ENCODE results near the gene ELK3.

ELK3 gene

GRCh38 chr12:96244826-96245225 is 50.7 kb downstream of the ELK3 start:
- no peaks in the 10 kb centered on the region for H3K4me1 ChIP-seq (ENCODE audit: insufficient read depth, low read length, poor library complexity, severe bottlenecking)
- H3K36me3 ChIP-seq (ENCODE audit: insufficient read depth, low read length), result peaks cover 61% of the 10 kb centered on the region; the same call in 1 of the 2 replicates
- peaks cover 18% of the 10 kb centered on the region; the same call in 1 of the 2 replicates for H3K79me2 ChIP-seq (ENCODE audit: insufficient read depth, low read length)
- H4K20me1 ChIP-seq (ENCODE audit: insufficient read depth, low read length, poor library complexity, severe bottlenecking), result peaks cover 9% of the 10 kb centered on the region
- no peaks in the 10 kb centered on the region for H3K9me3 ChIP-seq (ENCODE audit: insufficient read depth, low read depth, low read length)
- no peaks in the 10 kb centered on the region for H3F3A ChIP-seq (ENCODE audit: low read depth)
- no peak overlapping the region for H3K9ac ChIP-seq (ENCODE audit: low read depth, low read length, poor library complexity, severe bottlenecking)
- no peaks in the 10 kb centered on the region for H3K9me2 ChIP-seq (replicated peaks; ENCODE audit: low read depth, low read length)
- no peaks in the 10 kb centered on the region for H3K27me3 ChIP-seq (ENCODE audit: insufficient read depth, low read length, poor library complexity, severe bottlenecking)
- TF ChIP-seq EZH2phosphoT487 (IDR thresholded peaks at IDR 0.05; ENCODE audit: borderline replicate concordance), result no peak
- no peak for TF ChIP-seq CTCF (conservative IDR thresholded peaks at IDR 0.05; ENCODE audit: low read length)
- H3K4me3 ChIP-seq (ENCODE audit: low read length, poor library complexity, severe bottlenecking), result no peak overlapping the region
- H3K4me2 ChIP-seq (ENCODE audit: low read depth, low read length, poor library complexity, severe bottlenecking), result no peak overlapping the region
- no peak overlapping the region for H2AFZ ChIP-seq (ENCODE audit: low read length)

- Histone ChIP-seq H4K20me1 (ENCODE audit: insufficient read depth, low read length, poor library complexity, severe bottlenecking) (peaks cover under 1% of the 10 kb centered on the region), H3K9ac (ENCODE audit: low read depth, low read length, poor library complexity, severe bottlenecking) (no peak overlapping the region), H3K4me2 (ENCODE audit: low read depth, low read length, poor library complexity, severe bottlenecking) (no peak overlapping the region), H3K9me3 (ENCODE audit: insufficient read depth, low read depth, low read length) (no peaks in the 10 kb centered on the region), H3K79me2 (ENCODE audit: insufficient read depth, low read length) (peaks cover 7% of the 10 kb centered on the region; the same call in 1 of the 2 replicates), H2AFZ (ENCODE audit: low read length) (no peak overlapping the region), H3F3A (ENCODE audit: low read depth) (no peaks in the 10 kb centered on the region), H3K9me2 (replicated peaks; ENCODE audit: low read depth, low read length) (no peaks in the 10 kb centered on the region), H3K27me3 (ENCODE audit: insufficient read depth, low read length, poor library complexity, severe bottlenecking) (no peaks in the 10 kb centered on the region), H3K4me1 (ENCODE audit: insufficient read depth, low read length, poor library complexity, severe bottlenecking) (no peaks in the 10 kb centered on the region), H3K4me3 (ENCODE audit: low read length, poor library complexity, severe bottlenecking) (no peak overlapping the region), H3K36me3 (ENCODE audit: insufficient read depth, low read length) (peaks cover 63% of the 10 kb centered on the region; the same call in 1 of the 2 replicates)
- TF ChIP-seq CTCF (conservative IDR thresholded peaks at IDR 0.05; ENCODE audit: low read length) (no peak), EZH2phosphoT487 (IDR thresholded peaks at IDR 0.05; ENCODE audit: borderline replicate concordance) (no peak)
Measured at GRCh38 chr12:96246926-96247505, 52.8 kb downstream of the ELK3 start.

GRCh38 chr12:96247563-96247962 is 53.4 kb downstream of the ELK3 start:
- H3K9ac ChIP-seq (ENCODE audit: low read depth, low read length, poor library complexity, severe bottlenecking), result no peak overlapping the region
- no peak overlapping the region for H2AFZ ChIP-seq (ENCODE audit: low read length)
- H3F3A ChIP-seq (ENCODE audit: low read depth), result no peaks in the 10 kb centered on the region
- no peaks in the 10 kb centered on the region for H3K4me1 ChIP-seq (ENCODE audit: insufficient read depth, low read length, poor library complexity, severe bottlenecking)
- no peaks in the 10 kb centered on the region for H3K9me3 ChIP-seq (ENCODE audit: insufficient read depth, low read depth, low read length)
- TF ChIP-seq EZH2phosphoT487 (IDR thresholded peaks at IDR 0.05; ENCODE audit: borderline replicate concordance) (no peak), CTCF (conservative IDR thresholded peaks at IDR 0.05; ENCODE audit: low read length) (no peak)
- peaks cover 3% of the 10 kb centered on the region; the same call in 1 of the 2 replicates for H3K79me2 ChIP-seq (ENCODE audit: insufficient read depth, low read length)
- H3K4me2 ChIP-seq (ENCODE audit: low read depth, low read length, poor library complexity, severe bottlenecking), result no peak overlapping the region
- H4K20me1 ChIP-seq (ENCODE audit: insufficient read depth, low read length, poor library complexity, severe bottlenecking), result no peaks in the 10 kb centered on the region
- H3K36me3 ChIP-seq (ENCODE audit: insufficient read depth, low read length), result peaks cover 65% of the 10 kb centered on the region; the same call in 1 of the 2 replicates
- H3K9me2 ChIP-seq (replicated peaks; ENCODE audit: low read depth, low read length), result no peaks in the 10 kb centered on the region
- no peak overlapping the region for H3K4me3 ChIP-seq (ENCODE audit: low read length, poor library complexity, severe bottlenecking)
- no peaks in the 10 kb centered on the region for H3K27me3 ChIP-seq (ENCODE audit: insufficient read depth, low read length, poor library complexity, severe bottlenecking)

All from Loucy (cell line).